GM18909 (cell line): ENCODE results near the gene WDCP.
A peak's percentile ranks its signal among the peaks of the same experiment; 100 is the strongest.
"Not testable (repeated sequence)": the region's sequence is repeated elsewhere in the genome, so short reads cannot be mapped to it uniquely, and the experiment has no call there.

Experiments
- ATAC-seq: cut with Tn5 transposase; IDR thresholded peaks from one replicate; pipeline ENCODE4 v1.9.1; 2021; ENCODE audit warnings: mild to moderate bottlenecking; ENCODE audit not compliant: unreplicated experiment, poor library complexity

Gene WDCP

DNA sequence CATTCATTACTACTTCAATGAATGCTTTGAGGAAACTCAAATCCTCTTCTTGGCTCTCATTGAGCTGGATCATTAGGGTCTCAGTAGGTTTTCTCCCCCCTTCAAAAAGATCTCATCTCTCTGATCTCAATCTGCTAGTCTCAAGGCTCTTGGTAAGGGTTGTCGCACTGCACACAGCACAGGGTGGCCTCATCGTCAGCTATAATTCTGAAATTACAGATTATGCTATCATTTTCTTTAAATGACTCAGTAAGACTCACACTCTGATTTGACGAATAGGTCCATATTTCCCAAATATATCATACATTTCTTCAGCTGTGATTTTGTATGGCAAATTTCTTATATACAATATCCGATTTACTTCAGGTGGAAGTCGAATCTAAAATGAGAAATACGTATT is 26.6 kb upstream of the WDCP start:
- ATAC-seq, result no peak

DNA sequence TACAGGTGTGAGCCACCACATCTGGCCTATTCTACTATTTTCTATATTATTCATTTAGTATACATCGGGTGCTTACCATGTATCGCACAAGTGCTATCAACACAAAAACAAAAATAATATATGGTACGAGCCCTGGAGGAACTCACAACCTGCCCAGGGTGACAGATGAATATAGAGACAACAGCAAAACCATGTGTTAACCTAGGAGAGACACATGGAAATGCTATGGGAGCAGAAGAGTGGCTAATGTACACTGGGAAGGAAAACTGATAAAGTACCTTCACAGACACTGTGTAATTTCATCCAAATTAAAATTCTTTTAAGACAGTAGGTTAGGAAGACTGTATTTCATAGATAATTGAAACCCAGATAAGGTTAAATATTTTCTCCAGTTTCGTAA is 25.1 kb upstream of the WDCP start:
- no peak for ATAC-seq

DNA sequence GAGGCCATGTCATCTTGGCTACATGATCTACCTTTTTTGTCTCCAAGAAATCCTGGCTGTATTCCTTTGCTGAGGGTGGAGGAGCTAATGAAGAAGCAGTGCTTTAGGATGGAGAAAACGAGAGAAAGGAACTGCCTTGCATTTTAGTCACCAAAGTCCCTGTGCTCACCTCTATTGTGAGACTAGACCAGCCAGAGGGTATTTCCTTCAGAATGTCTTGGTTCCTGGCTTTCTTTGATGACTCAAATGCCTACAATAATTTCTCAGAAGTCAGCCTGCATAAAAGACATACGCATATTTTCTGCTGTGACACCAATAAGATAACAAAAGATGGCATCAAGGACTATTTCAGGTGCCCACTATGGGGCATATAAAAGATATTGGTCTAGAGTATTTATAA is 18.1 kb upstream of the WDCP start:
- ATAC-seq, result no peak

DNA sequence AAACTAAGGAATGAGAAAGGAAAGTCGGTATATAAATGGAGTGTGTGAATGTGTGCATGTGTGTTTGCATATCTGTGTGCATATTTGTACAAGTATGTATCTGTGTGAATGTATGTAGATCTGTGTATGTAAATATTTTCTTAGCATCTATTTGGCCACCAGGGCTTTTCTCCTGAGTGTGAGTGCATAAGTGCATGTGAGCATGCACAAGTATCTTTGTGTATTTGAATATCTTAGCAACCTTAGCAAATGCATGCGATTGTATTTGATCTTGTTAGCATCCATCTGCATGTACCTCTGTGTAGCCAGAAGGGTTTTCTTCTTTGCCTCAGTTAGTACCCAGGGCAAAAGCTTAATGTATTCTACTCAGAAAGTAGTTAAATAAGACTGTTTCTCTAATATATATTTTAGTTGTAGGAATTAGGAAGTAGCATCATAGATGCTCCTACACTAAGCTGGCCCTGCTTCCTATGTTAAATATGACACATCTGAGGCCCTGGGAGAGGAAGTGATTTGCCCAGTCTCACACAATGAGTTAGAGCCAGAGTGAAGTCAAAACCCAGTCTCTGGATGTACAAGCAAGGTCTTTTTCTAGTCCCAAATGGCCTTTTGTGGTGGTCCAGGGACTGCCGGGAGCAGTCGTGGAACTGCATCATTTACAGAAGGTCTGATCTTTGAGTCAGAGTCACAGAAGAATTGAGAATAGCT is 11.5 kb upstream of the WDCP start:
- ATAC-seq, result no peak

DNA sequence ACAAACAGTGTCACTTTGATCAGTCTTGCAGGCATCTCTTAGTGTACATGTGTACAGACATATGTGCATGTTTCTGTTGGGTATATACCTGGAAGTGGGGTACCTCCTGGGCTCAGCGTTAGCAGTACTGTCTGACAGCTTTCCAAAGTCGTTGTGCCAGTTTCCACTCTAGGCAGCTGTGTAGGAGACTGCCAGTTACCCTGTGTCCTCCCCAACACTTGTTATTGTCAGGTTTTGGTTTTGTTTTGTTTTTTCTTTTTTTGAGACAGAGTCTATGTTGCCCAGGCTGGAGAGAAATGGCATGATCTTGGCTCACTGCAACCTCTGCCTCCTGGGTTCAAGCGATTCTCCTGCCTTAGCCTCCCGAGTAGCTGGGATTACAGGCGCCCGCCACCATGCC is 8.6 kb upstream of the WDCP start:
- no peak for ATAC-seq

DNA sequence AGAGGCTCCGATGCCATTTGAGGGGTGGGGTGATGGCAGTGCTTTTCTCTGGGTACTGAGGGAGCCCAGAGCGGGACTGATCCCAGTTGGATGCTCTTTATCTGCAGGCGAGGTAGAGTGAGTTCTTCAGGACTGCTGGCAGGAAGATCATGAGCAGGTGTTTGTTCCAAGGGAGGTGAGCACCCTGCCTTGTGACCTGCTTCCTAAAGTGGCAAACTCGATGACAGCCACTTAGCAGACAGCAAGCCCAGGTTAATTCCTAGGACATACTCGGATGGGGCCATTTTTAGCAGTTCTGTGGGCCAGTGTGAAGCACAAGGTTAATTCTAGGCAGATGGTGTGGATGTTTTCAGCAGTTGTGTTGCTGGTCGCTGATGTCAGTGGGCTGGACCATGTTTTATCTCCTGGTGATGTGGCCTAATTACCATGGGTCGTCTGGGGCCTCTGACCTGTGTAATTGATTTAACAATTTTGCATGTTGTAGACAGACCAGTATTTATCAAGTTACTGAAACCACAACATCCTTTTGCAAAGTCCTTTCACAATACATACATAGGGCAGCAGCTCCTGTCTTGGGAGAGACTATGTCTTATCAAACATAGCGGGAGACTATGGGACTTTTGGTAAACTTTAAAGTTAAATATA is 7.3 kb upstream of the WDCP start:
- no peak for ATAC-seq

DNA sequence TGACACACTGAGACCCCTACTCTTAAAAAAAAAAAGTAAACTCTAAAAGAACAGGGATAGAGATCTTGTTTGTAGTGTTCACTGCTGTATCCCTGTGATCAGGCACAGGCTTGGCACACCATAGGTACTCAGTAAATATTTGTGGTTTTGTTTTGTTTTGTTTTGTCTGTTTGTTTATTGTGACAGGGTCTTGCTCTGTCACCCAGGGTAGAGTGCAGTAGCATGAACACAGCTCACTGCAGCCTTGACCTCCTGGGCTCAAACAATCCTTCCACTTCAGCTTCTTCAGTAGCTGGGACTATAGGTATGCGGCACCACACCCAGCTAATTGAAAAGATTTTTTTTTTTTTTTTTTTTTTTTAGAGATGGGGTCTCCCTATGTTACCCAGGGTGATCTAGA is 5.8 kb upstream of the WDCP start:
- no peak for ATAC-seq

DNA sequence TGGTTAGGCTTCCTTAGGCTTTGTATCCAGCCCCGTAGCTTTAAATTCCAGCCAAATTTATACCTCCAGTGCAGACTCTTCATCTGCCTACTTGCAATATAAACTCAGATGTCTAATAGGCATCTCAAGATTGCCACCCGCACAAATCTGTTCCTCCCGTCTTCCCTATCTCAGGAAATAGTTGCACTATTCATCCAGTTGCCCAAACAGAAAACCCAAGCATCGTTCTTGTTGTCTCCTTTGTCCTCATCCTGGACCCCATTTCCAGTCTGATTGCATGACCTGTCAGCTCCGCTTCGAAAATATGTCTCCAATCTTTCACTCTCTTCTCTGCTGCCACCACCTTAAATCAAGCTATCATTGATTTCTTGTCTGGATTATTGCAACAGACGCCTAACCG is 4.6 kb upstream of the WDCP start:
- ATAC-seq, result no peak

DNA sequence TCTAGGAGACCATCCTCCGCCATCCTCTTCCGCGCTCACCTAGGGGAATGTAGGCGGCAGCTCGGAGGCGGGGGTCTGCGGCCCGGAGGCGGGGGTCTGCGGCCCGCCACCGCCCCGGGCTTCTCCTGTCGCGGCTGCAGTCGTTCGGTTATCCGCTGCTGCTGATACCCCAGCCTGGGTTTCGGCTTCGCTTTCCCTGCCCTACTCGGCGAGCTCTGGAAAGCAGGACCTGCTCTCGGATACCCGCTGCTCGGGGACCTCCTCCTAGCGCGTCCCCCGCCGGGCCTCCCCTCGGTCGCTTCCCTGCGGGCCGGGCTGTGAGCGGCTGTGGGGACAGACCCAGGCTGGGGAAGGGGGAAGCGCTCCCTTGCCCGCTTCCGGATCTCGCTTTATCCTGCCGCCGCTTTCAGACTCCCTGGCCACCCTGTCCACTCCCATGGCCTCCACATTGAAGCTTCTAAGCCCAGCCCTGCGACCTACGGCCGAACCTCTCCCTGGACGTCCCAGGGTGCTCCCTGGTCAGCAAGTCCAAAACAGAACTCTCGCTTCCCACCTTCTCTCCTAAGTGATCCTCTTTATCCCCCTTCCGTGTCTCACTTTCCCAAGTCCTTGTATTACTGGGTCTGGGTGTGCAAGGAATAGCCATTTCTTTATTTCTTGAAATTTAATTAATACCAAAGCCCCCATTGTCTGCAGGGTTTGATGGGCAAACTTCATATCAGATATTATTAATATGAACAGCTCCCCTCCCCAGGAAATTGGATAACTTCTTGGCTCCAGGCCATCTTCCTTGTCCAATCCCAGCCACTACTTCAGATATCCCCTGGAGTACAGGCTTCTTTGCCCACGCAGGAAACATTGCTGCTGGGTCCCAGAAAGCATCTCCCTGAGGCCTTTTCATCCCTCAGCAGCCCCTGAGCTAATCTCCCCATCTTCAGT is 3.1 kb upstream of the WDCP start:
- ATAC-seq, result no peak

DNA sequence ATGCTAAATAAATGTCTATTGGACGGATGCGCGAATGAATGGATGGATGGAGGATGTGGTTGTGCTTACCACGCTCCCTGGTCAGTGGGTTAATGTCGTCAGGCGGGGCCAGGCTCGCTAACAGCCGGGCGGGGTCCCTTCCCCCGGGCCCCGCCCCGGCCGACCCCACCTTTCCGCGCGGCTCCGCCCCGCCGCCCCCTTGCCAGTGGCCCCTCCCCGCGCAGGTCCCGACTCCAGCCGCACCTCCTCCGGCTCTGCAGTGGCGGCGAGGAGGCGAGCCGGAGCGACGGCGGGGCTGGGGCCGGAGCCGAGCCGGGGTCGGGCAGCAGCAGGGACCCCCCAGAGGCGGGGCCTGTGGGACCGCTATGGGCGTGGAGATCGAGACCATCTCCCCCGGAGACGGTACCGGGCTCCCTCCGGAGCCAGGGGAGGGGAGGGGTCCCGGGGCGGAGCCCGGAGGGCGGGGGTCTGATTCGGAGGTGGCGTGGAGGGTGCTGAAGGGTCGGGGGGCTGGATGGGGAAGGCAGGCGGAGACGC is 2.4 kb upstream of the WDCP start, which contains the start of gene FKBP1B:
Gene FKBP1B (plus strand): TSS at position 257 of the 537 bp plus-strand sequence. CDS start 109 bp downstream, at position 366.
- ATAC-seq, result no peak

DNA sequence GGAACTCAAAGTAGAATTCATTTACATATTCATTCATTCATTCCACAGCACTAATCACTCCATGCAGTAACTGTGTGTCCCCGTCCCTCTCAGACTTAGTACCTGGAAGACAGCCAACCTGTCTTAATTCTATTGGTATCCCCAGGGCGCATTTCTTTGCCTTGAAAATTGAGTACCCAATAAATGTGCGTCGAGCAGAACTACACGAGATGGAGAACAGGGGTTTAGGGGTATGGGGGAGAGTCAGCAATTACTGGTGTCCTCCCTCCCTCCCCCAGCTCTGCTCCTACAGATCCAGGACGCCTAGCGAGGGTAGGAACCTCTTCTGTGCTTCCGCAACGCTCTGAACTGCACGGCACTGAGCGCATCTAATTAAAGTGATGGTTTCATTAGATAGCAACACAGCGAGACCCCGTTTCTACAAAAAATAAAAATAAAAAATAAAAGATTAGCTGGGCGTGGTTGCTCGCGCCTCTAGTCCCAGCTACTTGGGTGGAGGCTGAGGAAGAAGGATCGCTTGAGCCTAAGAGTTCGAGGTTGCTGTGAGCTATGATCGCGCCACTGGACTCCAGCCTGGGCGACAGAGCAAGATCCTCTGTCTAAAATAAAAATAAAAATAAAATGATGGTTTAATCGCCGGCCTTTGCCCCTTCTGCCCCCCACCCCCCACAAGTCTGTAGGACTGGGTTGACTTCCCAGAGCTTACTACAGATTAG is 1.7 kb upstream of the WDCP start:
- no peak for ATAC-seq

DNA sequence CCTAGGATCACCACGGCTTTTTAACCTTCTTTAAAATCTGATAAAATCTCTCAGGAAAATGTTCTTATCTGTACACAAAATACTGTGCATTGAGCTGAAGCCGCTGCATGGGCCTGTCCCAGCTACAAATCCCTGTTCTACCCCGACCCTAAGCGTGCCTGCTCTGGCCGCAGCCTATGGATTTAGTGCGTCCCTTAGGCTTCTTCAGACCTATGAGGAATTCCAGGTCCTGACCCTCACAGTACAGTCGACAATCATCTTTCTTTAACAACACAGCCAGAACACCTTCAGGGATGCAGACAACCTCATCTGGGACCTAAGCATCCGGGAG is 477 bp upstream of the WDCP start:
- peak; percentile 0 for ATAC-seq

DNA sequence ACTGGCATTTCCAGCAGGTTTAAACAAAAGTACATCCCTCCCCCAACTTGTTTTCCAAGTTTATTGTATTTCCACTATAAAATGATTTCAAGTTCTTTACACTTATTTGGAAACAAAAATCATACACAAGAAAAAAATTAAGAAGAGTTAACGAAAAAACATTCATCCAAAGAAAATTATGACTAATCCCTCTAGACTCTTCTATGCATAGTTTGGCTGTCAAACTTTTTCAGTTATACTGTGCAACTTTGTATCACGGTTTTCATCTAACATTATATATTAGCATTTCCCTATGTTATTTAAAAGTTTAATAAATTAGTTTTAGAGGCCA is 627 bp downstream of the WDCP start:
- no peak for ATAC-seq

DNA sequence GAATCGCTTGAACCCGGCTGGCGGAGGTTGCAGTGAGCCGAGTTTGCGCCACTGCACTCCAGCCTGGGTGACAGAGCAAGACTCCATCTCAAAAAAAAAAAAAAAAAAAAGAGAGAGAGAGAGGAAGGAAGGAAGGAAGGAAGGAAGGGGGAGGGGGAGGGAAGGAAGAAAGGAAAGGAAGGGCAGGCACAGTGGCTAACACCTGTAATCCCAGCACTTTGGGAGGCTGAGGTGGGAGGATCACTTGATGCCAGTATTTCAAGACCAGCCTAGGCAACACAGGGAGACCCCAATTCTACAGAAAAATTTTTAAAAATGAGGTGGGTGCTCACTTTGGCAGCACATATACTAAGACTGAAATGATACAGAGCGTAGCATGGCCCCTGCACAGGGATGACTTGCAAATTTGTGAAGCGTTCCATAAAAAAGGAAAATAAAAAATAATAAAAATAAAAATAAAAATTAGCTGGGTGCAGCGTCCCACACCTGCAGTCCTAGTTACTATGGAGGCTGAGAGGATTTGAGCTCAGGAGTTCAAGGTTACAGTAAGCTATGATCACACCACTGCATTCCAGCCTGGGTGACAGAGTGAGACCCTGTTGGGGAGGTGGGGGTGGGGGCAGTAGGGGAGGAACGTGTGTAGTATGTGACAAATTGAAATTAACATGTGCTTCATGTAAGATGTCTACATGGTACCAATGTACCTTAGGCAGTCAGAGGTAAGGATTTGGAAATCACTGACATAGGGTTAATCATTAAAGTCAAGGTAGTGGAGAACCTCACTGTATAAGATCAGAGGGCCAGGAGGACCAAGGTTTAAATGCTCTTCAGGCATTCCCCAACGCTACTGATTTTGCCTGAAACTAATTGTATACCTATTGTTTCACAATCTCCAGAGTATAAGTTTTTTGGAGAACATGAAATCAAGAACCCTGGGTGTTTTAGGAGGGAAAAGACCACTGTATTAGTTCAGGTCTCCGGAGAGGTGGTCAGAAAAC is 1.4 kb downstream of the WDCP start:
- no peak for ATAC-seq

DNA sequence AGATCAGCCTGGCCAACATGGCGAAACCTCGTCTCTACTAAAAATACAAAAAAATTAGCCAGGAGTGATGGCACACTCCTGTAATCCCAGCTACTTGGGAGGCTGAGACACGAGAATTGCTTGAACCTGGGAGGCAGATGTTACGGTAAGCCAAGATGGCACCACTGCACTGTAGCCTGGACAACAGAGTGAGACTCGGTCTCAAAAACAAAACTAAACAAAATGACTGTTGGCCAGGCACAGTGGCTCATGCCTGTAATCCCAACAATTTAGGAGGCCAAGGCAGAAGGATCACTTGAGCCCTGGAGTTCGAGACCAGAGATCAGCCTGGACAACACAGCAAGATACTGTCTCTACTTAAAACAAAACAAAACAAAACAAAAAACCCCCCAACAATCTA is 4.1 kb downstream of the WDCP start:
- not testable (repeated sequence) for ATAC-seq

DNA sequence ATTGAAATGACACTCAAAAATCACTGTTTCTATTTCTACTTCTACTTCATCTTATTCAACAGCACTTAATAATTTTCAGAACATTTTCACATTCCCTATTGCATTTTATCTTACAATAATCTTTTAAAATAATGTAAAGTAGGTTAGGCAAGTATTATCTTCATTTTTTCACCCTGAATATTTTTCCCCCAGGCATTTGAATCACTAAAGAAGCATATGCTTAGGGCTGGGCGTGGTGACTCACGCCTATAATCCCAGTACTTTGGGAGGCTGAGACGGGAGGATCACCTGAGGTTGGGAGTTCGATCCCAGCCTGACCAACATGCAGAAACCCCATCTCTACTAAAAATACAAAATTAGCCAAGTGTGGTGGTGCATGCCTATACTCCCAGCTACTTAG is 6.7 kb downstream of the WDCP start:
- no peak for ATAC-seq

DNA sequence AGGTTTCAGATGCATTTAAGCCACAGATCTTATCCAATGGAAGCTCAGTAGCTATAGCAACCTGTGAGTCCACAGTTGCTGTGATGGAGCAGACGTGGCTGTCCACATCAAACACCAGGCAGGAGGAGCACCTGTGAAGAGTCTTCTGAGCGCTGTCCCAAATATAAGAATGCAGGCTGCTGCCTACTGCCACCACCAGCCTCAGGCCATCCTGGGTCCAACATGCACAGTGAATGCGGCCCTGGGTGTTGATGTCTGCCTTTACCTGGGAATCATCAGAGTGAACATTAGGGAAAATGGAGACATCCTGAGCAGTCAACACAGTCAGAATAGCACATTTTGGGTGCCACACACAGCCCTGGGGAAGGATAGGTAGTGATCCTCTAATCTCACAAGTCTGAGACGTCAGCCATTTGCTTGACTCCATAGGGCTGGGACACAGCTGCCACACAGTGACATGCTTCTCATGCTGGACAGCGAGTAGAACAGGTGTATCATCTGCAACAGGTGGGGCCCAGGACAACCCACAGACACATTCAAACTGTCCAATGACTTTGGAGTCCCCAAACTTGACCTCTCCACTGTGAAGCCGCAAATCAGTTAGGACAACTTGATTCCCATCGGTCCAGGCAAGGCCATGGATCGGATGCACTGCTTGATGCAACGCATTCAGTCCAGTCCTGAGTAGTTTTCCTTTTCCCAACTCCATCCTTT is 8.2 kb downstream of the WDCP start:
- ATAC-seq, result no peak

DNA sequence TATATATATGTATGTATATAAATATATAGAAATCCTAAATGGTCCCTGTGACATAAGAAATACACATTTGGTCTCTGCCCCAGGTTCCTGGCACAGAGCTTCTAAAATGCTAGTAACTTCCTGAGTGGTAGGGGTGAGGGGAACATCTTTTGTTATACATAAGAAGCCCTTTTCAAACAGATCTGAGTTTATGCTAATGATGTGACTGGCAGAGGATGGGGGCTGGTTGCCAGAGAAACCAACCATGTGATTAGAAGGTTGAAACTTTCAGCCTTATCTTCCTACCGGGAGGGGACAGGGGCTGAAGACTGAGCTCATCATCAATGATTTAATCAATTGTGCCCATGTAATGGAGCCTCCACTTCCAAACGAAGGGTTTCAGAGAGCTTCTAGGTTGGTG is 21.0 kb downstream of the WDCP start:
- ATAC-seq, result no peak
